Lower leg skin (tissue), 3 donors: ENCODE results near the gene CYRIA.

ENCODE experiments used
- POLR2A ChIP-seq, 2 donors: fragments of 450-650 bp; IDR thresholded peaks; one replicate each; pipeline ENCODE4 v1.6.1; 2016 to 2017; ENCODE audit warnings: antibody characterized with exemption in 2 of 2, mild to moderate bottlenecking in 1 of 2, moderate library complexity in 1 of 2
- TF ChIP-seq, protein P1 (sequence below), 3 donors: fragments of 450-650 bp; IDR thresholded peaks; one replicate each; pipeline ENCODE4 v1.5.1; 2016; ENCODE audit warnings: antibody characterized with exemption in 3 of 3, mild to moderate bottlenecking in 3 of 3, moderate library complexity in 2 of 3

GRCh38 chr2:16680781-16681180 is 15.1 kb upstream of the CYRIA start:
- TF ChIP-seq, protein P1, sequence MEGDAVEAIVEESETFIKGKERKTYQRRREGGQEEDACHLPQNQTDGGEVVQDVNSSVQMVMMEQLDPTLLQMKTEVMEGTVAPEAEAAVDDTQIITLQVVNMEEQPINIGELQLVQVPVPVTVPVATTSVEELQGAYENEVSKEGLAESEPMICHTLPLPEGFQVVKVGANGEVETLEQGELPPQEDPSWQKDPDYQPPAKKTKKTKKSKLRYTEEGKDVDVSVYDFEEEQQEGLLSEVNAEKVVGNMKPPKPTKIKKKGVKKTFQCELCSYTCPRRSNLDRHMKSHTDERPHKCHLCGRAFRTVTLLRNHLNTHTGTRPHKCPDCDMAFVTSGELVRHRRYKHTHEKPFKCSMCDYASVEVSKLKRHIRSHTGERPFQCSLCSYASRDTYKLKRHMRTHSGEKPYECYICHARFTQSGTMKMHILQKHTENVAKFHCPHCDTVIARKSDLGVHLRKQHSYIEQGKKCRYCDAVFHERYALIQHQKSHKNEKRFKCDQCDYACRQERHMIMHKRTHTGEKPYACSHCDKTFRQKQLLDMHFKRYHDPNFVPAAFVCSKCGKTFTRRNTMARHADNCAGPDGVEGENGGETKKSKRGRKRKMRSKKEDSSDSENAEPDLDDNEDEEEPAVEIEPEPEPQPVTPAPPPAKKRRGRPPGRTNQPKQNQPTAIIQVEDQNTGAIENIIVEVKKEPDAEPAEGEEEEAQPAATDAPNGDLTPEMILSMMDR (IDR thresholded peaks at IDR 0.05), result no peak
- TF ChIP-seq POLR2A (IDR thresholded peaks at IDR 0.05), result no peak
